ENCODE data around the gene BAD.

DNA sequence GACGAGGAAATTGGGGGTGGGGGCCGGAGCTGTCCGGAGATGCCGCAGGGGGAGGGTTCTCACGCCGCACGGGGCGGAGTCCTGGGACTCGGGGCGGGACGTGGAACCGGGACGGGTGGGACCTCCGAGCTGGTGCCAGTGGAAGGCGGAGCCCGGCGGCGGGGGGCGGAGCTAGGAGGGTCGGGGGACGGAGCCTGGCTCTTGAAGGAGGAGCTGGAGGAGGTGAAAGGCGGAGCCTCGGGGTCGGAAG lies 43.3 kb downstream of the BAD start:
- TF ChIP-seq, protein P1, sequence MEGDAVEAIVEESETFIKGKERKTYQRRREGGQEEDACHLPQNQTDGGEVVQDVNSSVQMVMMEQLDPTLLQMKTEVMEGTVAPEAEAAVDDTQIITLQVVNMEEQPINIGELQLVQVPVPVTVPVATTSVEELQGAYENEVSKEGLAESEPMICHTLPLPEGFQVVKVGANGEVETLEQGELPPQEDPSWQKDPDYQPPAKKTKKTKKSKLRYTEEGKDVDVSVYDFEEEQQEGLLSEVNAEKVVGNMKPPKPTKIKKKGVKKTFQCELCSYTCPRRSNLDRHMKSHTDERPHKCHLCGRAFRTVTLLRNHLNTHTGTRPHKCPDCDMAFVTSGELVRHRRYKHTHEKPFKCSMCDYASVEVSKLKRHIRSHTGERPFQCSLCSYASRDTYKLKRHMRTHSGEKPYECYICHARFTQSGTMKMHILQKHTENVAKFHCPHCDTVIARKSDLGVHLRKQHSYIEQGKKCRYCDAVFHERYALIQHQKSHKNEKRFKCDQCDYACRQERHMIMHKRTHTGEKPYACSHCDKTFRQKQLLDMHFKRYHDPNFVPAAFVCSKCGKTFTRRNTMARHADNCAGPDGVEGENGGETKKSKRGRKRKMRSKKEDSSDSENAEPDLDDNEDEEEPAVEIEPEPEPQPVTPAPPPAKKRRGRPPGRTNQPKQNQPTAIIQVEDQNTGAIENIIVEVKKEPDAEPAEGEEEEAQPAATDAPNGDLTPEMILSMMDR (IDR thresholded peaks at IDR 0.05), result no peak
- TF ChIP-seq POLR2AphosphoS5 (IDR thresholded peaks at IDR 0.05; ENCODE audit: insufficient read depth in 1 of 2, low read depth in 1 of 2) (no peak), POLR2A (IDR thresholded peaks at IDR 0.05) (no peak)
